GM12875 (cell line): ENCODE results near the gene PMEPA1.

Source experiments
- H3K4me3 ChIP-seq: one replicate; pipeline ENCODE4 v1.5.1; 2011; ENCODE audit warnings: low read depth, low read length, control low read depth
- CTCF ChIP-seq: IDR thresholded peaks from 2 replicates; pipeline ENCODE4 v1.5.1; 2011; ENCODE audit warnings: low read depth, mild to moderate bottlenecking, control low read depth, inconsistent platforms, low read length, moderate library complexity, borderline replicate concordance; ENCODE audit not compliant: insufficient read depth

Gene PMEPA1

GRCh38 chr20:57737349-57737748 is 27.5 kb upstream of the PMEPA1 start:
- no peak for TF ChIP-seq CTCF
- no peak overlapping the region for H3K4me3 ChIP-seq

GRCh38 chr20:57736738-57737347 is 27.0 kb upstream of the PMEPA1 start:
- H3K4me3 ChIP-seq = no peak overlapping the region
- TF ChIP-seq CTCF = no peak

- no peak overlapping the region for H3K4me3 ChIP-seq
- no peak for TF ChIP-seq CTCF
These were observed 26.3 kb upstream of the PMEPA1 start for GRCh38 chr20:57735831-57736737.

DNA sequence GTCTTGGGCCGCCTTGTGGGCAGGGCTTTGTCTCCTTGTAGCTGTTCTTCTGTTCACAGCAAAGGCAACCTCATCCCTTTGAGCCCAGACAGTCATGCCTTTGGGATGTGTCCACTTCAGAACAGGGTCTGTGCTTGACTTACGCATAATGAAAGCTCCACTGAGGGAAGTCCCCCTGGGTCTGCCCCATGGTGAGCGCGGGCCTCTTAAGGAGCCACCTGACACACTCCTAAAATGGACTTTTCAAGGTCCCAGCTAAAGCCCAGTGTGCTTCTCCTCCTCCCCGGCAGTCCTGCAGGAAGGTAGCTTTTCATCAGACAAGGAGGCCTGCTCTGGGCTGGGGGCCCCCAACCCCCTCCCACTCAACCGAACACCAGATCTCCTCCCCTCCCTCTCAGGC is 24.9 kb upstream of the PMEPA1 start:
- TF ChIP-seq CTCF = no peak
- no peak overlapping the region for H3K4me3 ChIP-seq

DNA sequence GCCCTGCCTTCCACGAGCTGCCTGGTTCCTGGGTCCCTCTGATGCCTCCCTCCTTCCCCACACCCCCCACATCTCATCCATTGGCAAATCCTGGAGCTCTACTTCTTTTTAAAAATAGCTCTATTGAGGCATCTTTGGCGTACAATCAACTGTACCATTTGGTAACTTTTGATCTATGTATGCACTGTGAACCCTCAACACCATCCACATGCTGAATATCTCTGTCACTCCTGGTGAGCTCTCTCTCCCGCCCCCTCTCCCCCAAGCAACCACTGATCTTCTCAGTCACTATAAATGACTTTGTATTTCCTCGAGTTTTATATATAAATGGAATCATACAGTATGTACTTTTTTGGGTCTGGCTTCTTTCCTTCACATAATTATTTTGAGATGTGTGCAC is 22.4 kb upstream of the PMEPA1 start:
- no peak for TF ChIP-seq CTCF
- H3K4me3 ChIP-seq = no peak overlapping the region

- no peak for TF ChIP-seq CTCF
- no peak overlapping the region for H3K4me3 ChIP-seq
These were observed 18.9 kb upstream of the PMEPA1 start for GRCh38 chr20:57728762-57729161.

DNA sequence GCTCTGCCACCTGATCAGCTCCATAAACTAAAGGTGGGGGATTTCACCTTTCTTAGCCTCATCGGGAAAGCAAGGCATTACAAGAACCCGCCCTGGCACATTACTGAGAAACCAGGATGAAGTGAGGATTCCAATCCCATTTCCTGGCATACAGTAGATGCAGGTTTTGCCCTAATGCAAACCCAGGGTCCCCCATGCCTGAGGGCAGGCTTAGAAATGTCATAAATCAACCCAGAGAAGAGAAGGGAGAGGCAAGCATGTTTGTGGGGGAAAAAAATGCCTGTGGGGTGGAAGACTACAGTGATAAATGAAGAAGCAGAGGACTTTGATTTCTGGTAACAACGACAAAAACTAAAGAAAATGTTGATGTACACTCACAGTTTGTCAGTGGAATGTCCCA is 18.0 kb upstream of the PMEPA1 start:
- TF ChIP-seq CTCF = no peak

More for the DNA sequence above, 18.0 kb upstream of the PMEPA1 start:
- H3K4me3 ChIP-seq = no peak overlapping the region
